ENCODE results near the gene TBC1D22B. TPM values are rescaled to one million over a fixed set of nuclear protein-coding genes. Genes with fewer than 3 reads are reported as not detected.
A peak's percentile ranks its signal among the peaks of the same experiment; 100 is the strongest.

TBC1D22B gene
- total RNA-seq, 1 experiment from 2014 or later = 13.5 TPM

DNA sequence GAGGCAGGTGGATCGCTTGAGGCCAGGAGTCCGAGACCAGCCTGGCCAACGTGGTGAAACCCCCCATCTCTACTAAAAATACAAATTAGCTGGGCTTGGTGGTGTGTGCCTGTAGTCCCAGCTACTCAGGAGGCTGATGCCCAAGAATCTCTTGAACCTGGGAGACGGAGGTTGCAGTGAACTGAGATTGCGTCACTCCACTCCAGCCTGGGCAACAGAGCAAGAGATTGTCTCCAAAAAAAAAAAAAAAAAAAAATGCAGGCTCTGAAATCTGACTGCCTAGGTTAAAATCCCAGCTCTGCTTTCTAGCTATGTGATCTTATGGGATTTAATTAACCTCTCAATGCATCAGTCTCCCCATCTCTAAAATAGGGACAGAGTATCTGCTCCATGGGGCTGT lies 3.6 kb downstream of the TBC1D22B start:
- CTCF ChIA-PET = no interaction called here
- no peaks in the 10 kb centered on the region for H3K27me3 ChIP-seq (replicated peaks; ENCODE audit: insufficient read depth, low read depth, low read length, poor library complexity)
- intact Hi-C loops (cut with micrococcal nuclease; ENCODE audit: unreplicated experiment) = no loop called here
- BruUV-seq (replicated peaks) = no TSS peak
- peaks cover 34% of the 10 kb centered on the region for H3K4me1 ChIP-seq (ENCODE audit: insufficient read depth, low read length, poor library complexity, severe bottlenecking)
- DNase-seq (ENCODE audit: low spot score) = no peak
- H3K27ac ChIP-seq (ENCODE audit: low read depth, low read length, poor library complexity, severe bottlenecking) = no peak overlapping the region
- H3K36me3 ChIP-seq (ENCODE audit: insufficient read depth, low read length, poor library complexity, severe bottlenecking) = no peaks in the 10 kb centered on the region
- H3K9me3 ChIP-seq (ENCODE audit: low read depth, low read length, poor library complexity, severe bottlenecking) = no peaks in the 10 kb centered on the region
- TF ChIP-seq, protein P1, sequence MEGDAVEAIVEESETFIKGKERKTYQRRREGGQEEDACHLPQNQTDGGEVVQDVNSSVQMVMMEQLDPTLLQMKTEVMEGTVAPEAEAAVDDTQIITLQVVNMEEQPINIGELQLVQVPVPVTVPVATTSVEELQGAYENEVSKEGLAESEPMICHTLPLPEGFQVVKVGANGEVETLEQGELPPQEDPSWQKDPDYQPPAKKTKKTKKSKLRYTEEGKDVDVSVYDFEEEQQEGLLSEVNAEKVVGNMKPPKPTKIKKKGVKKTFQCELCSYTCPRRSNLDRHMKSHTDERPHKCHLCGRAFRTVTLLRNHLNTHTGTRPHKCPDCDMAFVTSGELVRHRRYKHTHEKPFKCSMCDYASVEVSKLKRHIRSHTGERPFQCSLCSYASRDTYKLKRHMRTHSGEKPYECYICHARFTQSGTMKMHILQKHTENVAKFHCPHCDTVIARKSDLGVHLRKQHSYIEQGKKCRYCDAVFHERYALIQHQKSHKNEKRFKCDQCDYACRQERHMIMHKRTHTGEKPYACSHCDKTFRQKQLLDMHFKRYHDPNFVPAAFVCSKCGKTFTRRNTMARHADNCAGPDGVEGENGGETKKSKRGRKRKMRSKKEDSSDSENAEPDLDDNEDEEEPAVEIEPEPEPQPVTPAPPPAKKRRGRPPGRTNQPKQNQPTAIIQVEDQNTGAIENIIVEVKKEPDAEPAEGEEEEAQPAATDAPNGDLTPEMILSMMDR (conservative IDR thresholded peaks at IDR 0.05; ENCODE audit: low read depth, low read length) = no peak
- no peak for TF ChIP-seq EZH2 (IDR thresholded peaks at IDR 0.05; ENCODE audit: borderline replicate concordance, low read depth, low read length, poor library complexity, severe bottlenecking)
- H3K4me3 ChIP-seq (ENCODE audit: low read depth, low read length, poor library complexity, severe bottlenecking) = no peak overlapping the region
- POLR2A ChIA-PET (ENCODE audit: low non-redundant PET) = no interaction called here

DNA sequence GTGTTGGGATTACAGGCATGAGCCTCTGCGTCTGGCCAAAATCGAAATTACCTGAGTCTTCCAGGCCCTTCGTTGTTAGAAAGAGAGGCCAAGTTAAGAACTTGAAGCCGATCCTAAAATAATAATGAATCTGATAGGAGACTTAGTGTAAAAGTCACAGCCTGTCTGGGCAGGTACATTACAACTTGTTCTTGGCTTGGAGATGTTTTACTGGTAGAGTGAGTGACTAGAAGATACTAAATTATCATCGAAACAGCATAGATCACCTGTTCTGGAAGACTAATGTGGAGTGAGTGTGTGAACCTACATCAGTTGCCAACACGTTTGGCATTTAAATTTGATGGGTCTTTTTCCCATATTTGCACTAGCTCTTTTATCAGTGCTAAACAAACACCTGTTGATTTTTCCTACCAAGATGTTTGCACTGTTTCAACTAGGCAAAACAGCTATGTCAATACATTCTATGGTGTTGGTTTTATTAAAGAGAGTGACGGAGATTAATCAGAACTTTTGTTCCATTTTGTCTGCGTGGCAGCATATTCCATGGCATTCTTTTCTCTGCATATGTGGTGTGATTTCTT lies 5.0 kb downstream of the TBC1D22B start:
- CTCF ChIA-PET = no interaction called here
- Histone ChIP-seq H3K27me3 (replicated peaks; ENCODE audit: insufficient read depth, low read depth, low read length, poor library complexity) (no peaks in the 10 kb centered on the region), H3K4me3 (ENCODE audit: low read depth, low read length, poor library complexity, severe bottlenecking) (no peak overlapping the region), H3K36me3 (ENCODE audit: insufficient read depth, low read length, poor library complexity, severe bottlenecking) (no peaks in the 10 kb centered on the region), H3K9me3 (ENCODE audit: low read depth, low read length, poor library complexity, severe bottlenecking) (no peaks in the 10 kb centered on the region), H3K27ac (ENCODE audit: low read depth, low read length, poor library complexity, severe bottlenecking) (no peak overlapping the region), H3K4me1 (ENCODE audit: insufficient read depth, low read length, poor library complexity, severe bottlenecking) (peaks cover 35% of the 10 kb centered on the region)
- intact Hi-C loops (cut with micrococcal nuclease; ENCODE audit: unreplicated experiment) = no loop called here
- DNase-seq (ENCODE audit: low spot score) = no peak
- BruUV-seq (replicated peaks) = no TSS peak
- TF ChIP-seq, protein P1 (conservative IDR thresholded peaks at IDR 0.05; ENCODE audit: low read depth, low read length) = no peak
- no peak for TF ChIP-seq EZH2 (IDR thresholded peaks at IDR 0.05; ENCODE audit: borderline replicate concordance, low read depth, low read length, poor library complexity, severe bottlenecking)
- POLR2A ChIA-PET (ENCODE audit: low non-redundant PET) = no interaction called here

DNA sequence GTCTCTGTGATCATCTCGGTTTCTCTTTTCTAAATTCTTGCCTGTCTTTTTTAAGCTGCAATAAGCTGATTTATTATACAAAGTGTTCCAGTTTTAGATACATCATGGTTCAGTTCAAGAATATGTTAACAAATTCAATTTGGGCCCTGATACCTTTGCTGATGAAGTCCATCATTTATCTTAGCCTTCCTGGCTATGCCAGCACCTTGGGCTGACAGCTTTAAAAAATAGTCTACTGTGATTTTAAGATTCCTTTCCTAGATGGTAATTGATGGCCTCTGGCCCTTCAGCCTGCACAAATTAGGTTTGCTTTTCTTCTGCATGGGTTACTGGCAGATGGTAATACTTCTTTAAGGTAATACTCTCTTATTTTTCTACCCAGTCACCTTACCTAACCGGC lies 7.4 kb downstream of the TBC1D22B start:
- Histone ChIP-seq H3K4me1 (ENCODE audit: insufficient read depth, low read length, poor library complexity, severe bottlenecking) (peaks cover 20% of the 10 kb centered on the region), H3K9me3 (ENCODE audit: low read depth, low read length, poor library complexity, severe bottlenecking) (no peaks in the 10 kb centered on the region), H3K27ac (ENCODE audit: low read depth, low read length, poor library complexity, severe bottlenecking) (peak overlapping the region; percentile 62), H3K27me3 (replicated peaks; ENCODE audit: insufficient read depth, low read depth, low read length, poor library complexity) (no peaks in the 10 kb centered on the region), H3K4me3 (ENCODE audit: low read depth, low read length, poor library complexity, severe bottlenecking) (no peak overlapping the region), H3K36me3 (ENCODE audit: insufficient read depth, low read length, poor library complexity, severe bottlenecking) (no peaks in the 10 kb centered on the region)
- ChIA-PET CTCF (no interaction called here), POLR2A (ENCODE audit: low non-redundant PET) (no interaction called here)
- no peak for DNase-seq (ENCODE audit: low spot score)
- intact Hi-C loops (cut with micrococcal nuclease; ENCODE audit: unreplicated experiment) = no loop called here
- no TSS peak for BruUV-seq (replicated peaks)
- TF ChIP-seq, protein P1 (conservative IDR thresholded peaks at IDR 0.05; ENCODE audit: low read depth, low read length) = no peak
- no peak for TF ChIP-seq EZH2 (IDR thresholded peaks at IDR 0.05; ENCODE audit: borderline replicate concordance, low read depth, low read length, poor library complexity, severe bottlenecking)

Measured in A673 (cell line).